Lower lobe of right lung (tissue), 2 donors: ENCODE results near the gene C21orf58. TPM values are rescaled to one million over a fixed set of nuclear protein-coding genes. Genes with fewer than 3 reads are reported as not detected.
"Not testable (repeated sequence)": the region's sequence is repeated elsewhere in the genome, so short reads cannot be mapped to it uniquely, and the experiment has no call there.

ENCODE experiments used
- ATAC-seq, 2 donors: fragments of 200-7000 bp; cut with Tn5 transposase; one replicate each; pipeline ENCODE4 v1.9.1; 2020 to 2022; ENCODE audit warnings: mild to moderate bottlenecking in 2 of 2, moderate library complexity in 2 of 2
- DNase-seq: peaks from one replicate; pipeline ENCODE4 v3.0.0-alpha.2; 2020
- H3K27ac ChIP-seq: fragments of 200-600 bp; one replicate; pipeline ENCODE4 v1.8.0; 2022
- H3K27me3 ChIP-seq: fragments of 200-600 bp; one replicate; pipeline ENCODE4 v1.8.0; 2022; ENCODE audit warnings: low read depth
- H3K36me3 ChIP-seq: fragments of 200-600 bp; one replicate; pipeline ENCODE4 v1.8.0; 2022; ENCODE audit warnings: mild to moderate bottlenecking
- H3K4me1 ChIP-seq: fragments of 200-600 bp; one replicate; pipeline ENCODE4 v1.8.0; 2022
- H3K4me3 ChIP-seq: fragments of 200-600 bp; one replicate; pipeline ENCODE4 v1.8.0; 2022; ENCODE audit warnings: mild to moderate bottlenecking
- H3K9me3 ChIP-seq: fragments of 200-600 bp; one replicate; pipeline ENCODE4 v1.8.0; 2022
- intact Hi-C: fragments of 100-400 bp; cut with DNase I; formaldehyde crosslinking; loops from one replicate; pipeline ENCODE4 v1.11.0; 2022
- long read RNA-seq: library from polyadenylated mRNA; unstranded; transcript quantifications from one replicate; pipeline ENCODE4 v2.0.0, GENCODE V29; 2021
- total RNA-seq: library from RNA; stranded (reverse); fragmentation: NEBNext Ultra II Directional; extraction: Animal tissue kit (Norgen Biotek cat#: 25700); gene quantifications from one replicate; pipeline ENCODE4 v1.2.1, GENCODE V29; 2021
- TF ChIP-seq, protein P1 (sequence below): fragments of 200-600 bp; IDR thresholded peaks from one replicate; pipeline ENCODE4 v1.8.0; 2022; ENCODE audit warnings: antibody characterized with exemption, mild to moderate bottlenecking
- donor health status: DM: no; HTN: yes; CAD: no; lungs with severe emphysema.

The C21orf58 gene
- 9.5 TPM for total RNA-seq
- long read RNA-seq, partial matches to known transcripts = 5 of 18 reads
- long read RNA-seq, other reads (novel, unspliced or antisense) = 13 of 18 reads

DNA sequence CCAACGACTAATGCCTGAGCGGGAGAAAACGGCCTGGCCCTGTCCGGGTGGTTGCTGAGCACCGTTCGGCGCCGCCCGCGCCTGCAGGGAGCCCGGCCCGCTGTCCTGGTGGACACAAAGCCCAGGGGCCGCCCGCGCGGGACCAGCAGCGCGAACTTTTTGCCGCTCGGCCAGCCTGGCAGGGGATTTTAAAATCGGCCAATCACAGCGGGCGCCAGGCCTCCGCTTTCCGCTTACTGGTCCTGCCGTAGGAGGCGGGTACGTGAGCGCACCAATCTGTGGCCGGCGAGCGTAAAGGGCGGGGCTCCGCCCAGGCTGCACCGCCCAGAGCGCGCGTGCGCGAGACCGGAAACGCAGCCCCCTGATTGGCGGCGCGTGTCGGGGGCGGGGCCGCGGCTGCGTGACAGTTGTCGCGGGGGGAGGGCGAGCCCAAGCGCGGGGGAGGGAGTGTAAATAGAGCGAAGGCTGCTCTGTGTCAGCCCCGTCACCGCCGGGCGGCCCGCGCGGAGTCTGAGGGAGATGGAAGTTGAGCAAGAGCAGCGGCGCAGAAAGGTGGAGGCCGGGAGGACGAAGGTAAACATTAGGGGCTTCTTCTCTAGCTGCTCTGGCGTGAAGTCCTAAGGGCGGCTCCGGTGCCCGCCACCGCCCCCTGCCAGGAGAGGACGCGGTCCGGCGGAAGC, at the start of gene C21orf58, which contains the start of gene PCNT:
Gene C21orf58, minus strand, starts transcription at position 161 of the 680 bp plus-strand sequence. CDS start 1,132 bp downstream, outside the sequence.
Gene PCNT, plus strand, starts transcription at position 447 of the 680 bp plus-strand sequence. Its CDS starts 73 bp downstream, at position 520.
- no peaks in the 10 kb centered on the region for H3K9me3 ChIP-seq
- ATAC-seq (peak; percentile 96 to 97), DNase-seq (peak; percentile 99)
- H3K4me1 ChIP-seq = peaks cover 28% of the 10 kb centered on the region
- H3K36me3 ChIP-seq = peaks cover 20% of the 10 kb centered on the region
- TF ChIP-seq, protein P1, sequence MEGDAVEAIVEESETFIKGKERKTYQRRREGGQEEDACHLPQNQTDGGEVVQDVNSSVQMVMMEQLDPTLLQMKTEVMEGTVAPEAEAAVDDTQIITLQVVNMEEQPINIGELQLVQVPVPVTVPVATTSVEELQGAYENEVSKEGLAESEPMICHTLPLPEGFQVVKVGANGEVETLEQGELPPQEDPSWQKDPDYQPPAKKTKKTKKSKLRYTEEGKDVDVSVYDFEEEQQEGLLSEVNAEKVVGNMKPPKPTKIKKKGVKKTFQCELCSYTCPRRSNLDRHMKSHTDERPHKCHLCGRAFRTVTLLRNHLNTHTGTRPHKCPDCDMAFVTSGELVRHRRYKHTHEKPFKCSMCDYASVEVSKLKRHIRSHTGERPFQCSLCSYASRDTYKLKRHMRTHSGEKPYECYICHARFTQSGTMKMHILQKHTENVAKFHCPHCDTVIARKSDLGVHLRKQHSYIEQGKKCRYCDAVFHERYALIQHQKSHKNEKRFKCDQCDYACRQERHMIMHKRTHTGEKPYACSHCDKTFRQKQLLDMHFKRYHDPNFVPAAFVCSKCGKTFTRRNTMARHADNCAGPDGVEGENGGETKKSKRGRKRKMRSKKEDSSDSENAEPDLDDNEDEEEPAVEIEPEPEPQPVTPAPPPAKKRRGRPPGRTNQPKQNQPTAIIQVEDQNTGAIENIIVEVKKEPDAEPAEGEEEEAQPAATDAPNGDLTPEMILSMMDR = no peak
- intact Hi-C loops = no loop called here
- peak within 1 kb of the TSS; percentile 85 for H3K4me3 ChIP-seq
- H3K27me3 ChIP-seq = no peaks in the 10 kb centered on the region
- peak within 1 kb of the TSS; percentile 92 for H3K27ac ChIP-seq

DNA sequence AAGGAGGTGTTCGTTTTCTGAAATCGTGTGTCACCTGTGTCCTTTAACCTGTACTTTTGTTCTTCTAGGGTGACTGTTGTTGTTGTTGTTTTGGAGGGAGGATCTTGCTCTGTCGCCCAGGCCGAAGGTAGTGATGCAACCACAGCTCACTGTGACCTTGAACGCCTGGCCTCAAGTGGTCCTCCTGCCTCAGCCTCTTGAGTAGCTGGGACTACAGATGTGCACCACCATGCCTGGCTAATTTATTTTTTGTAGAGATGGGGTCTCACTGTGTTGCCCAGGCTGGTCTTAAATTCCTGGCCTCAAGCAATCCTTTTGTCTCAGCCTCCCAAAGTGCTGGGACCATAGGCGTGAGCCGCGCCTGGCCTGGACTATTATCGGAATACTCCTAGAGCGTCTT, 49.3 kb upstream of the C21orf58 start:
- H3K9me3 ChIP-seq, intact Hi-C loops, H3K27me3 ChIP-seq, H3K27ac ChIP-seq, ATAC-seq, DNase-seq, H3K4me3 ChIP-seq: not testable (repeated sequence)
- Histone ChIP-seq H3K4me1 (peaks cover 15% of the 10 kb centered on the region), H3K36me3 (peaks cover 14% of the 10 kb centered on the region)

DNA sequence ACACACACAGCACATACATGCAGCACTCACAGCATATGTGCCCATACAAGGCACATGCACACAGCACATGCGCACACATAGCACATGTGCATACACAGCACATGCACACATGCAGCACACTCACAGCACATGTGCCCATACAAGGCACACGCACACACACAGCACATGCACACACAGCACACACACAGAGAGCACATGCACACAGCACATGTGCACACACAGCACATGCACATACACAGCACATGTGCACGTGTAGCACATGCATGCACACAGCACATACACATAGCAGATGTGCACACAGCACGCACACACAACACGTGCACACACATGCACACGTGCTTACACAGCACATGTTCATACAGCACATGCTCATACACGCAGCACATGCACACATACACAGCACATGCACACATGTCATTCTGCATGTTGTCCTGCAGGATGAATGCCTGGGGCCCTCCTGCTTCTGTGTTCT, 48.4 kb upstream of the C21orf58 start:
- DNase-seq (no peak), ATAC-seq (no peak)
- Histone ChIP-seq H3K27me3 (no peaks in the 10 kb centered on the region), H3K36me3 (peaks cover 23% of the 10 kb centered on the region), H3K27ac (no peak overlapping the region), H3K4me1 (peaks cover 15% of the 10 kb centered on the region), H3K4me3 (no peak overlapping the region), H3K9me3 (no peaks in the 10 kb centered on the region)
- TF ChIP-seq, protein P1 = no peak
- intact Hi-C loops = no loop called here

DNA sequence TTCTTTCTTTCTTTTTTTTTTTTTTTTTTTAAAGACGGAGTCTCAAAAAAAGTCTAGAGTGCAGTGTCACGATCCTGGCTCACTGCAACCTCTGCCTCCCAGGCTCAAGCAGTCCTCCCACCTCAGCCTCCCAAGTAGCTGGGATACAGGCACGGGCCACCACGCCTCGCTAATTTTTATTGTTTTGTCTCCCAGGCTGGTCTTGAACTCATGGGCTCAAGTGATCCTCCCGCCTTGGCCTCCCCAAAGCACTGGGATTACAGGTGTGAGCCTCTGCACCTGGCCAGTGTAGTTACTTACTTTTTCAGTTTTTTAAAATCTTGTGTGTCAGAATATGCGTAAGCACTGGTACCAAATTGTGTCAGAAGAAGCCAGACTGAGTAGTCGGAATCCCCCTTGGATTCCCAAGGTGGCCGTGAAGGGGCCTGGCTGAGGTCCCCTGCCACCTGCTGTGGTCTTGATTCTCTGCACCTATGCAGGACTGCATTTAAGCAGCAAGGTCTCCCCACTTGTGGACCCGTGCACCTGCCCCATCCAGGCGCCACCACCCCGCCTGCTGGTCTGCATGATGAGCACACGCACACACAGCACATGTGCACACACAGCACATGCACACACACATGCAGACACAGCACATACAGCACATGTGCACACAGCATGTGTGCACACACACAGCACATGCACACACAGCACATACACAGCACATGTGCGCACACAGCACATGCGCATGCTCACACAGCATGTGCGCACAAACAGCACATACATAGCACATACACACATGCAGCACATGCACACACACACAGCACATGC, 47.7 kb upstream of the C21orf58 start:
- H3K4me1 ChIP-seq = peaks cover 15% of the 10 kb centered on the region

DNA sequence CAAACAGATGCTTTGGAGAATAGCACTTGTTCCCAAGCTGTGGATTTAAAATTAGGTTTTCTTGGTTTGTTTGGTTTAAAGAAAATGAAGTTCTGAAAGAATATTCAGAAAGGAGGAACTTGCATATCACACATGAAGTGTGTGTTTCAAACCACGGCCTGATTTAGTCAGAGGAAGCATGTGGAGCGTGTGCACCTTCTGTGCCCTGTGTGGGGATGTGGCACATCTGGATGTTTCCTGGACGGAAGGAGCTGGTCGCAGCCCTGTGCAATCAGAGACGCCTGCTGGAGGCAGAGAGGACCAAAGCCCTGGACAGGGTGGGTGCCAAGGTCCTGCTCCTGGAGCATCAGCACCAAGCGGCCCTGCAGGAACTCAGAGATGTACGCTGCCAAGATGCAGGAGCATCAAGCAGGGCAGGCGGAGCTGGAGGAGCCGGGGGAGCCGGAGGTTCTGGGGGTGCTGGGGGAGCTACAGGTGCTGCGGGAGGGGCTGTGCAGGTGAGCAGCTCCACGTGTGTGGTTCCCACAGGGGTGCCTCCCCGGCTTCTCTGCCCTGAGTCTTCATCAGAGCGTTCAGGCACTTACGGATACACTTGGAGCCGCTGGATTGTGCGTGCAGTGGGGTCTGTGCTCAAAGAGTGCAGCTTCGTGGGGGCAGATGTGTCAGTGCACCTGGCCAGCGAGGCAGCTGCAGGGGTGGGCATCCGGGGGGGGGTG, 46.0 kb upstream of the C21orf58 start:
- TF ChIP-seq, protein P1 = no peak
- intact Hi-C loops = no loop called here
- Histone ChIP-seq H3K27me3 (no peaks in the 10 kb centered on the region), H3K4me3 (no peak overlapping the region), H3K4me1 (peaks cover 15% of the 10 kb centered on the region), H3K9me3 (no peaks in the 10 kb centered on the region), H3K27ac (no peak overlapping the region), H3K36me3 (peaks cover 30% of the 10 kb centered on the region)
- ATAC-seq (peak; percentile 11 to 25), DNase-seq (no peak)

More for the DNA sequence above, 47.7 kb upstream of the C21orf58 start:
- DNase-seq (no peak), ATAC-seq (no peak)
- H3K36me3 ChIP-seq = peaks cover 30% of the 10 kb centered on the region
- H3K27ac ChIP-seq = no peak overlapping the region
- TF ChIP-seq, protein P1 = no peak
- H3K9me3 ChIP-seq = no peaks in the 10 kb centered on the region
- H3K27me3 ChIP-seq = no peaks in the 10 kb centered on the region
- intact Hi-C loops = no loop called here
- H3K4me3 ChIP-seq = no peak overlapping the region
